SK-N-MC (cell line): Measurements from ENCODE around the gene NOS2.
"Not testable (repeated sequence)": the region's sequence is repeated elsewhere in the genome, so short reads cannot be mapped to it uniquely, and the experiment has no call there.

Experiments used
- EZH2 ChIP-seq: fragments of 200-600 bp; sonication (generic); IDR thresholded peaks from one replicate; pipeline ENCODE4 v1.6.1; 2017; ENCODE audit warnings: antibody characterized with exemption
- POLR2AphosphoS5 ChIP-seq: IDR thresholded peaks from 2 replicates; pipeline ENCODE4 v1.6.1; 2012; ENCODE audit warnings: mild to moderate bottlenecking, low read depth, low read length, borderline replicate concordance

- not testable (repeated sequence) for TF ChIP-seq POLR2AphosphoS5, EZH2
Measured at GRCh38 chr17:27840406-27840678, 40.0 kb upstream of the NOS2 start.
